Activated CD4-positive, alpha-beta T cell treated with anti-CD3 and anti-CD28 coated beads, Interleukin-2, Interleukin-6, amounts not matched to agents 100 ng/mL and 50 ng/mL, durations not matched to agents 16 hours and 8 hours (primary cell): ENCODE measurements around the gene ARRB1.
"Not testable (repeated sequence)": the region's sequence is repeated elsewhere in the genome, so short reads cannot be mapped to it uniquely, and the experiment has no call there.

Source experiments
- DNase-seq: peaks from one replicate; pipeline ENCODE4 v3.0.0-alpha.2; 2020

ARRB1 gene

GRCh38 chr11:75342966-75343870 lies 8.2 kb downstream of the ARRB1 start:
- DNase-seq: no peak

- no peak for DNase-seq
Measured at GRCh38 chr11:75342231-75342918, 9.1 kb downstream of the ARRB1 start.

- DNase-seq: no peak
Measured at GRCh38 chr11:75341612-75342011, 9.8 kb downstream of the ARRB1 start.

GRCh38 chr11:75339685-75340409 lies 11.6 kb downstream of the ARRB1 start:
- no peak for DNase-seq

- DNase-seq: no peak
Measured at GRCh38 chr11:75338516-75339208, 12.8 kb downstream of the ARRB1 start.

GRCh38 chr11:75337195-75337654 lies 14.2 kb downstream of the ARRB1 start:
- DNase-seq: no peak

GRCh38 chr11:75334976-75335375 lies 16.5 kb downstream of the ARRB1 start:
- no peak for DNase-seq

GRCh38 chr11:75334402-75334891 lies 17.0 kb downstream of the ARRB1 start:
- DNase-seq: no peak

- DNase-seq: no peak
Measured at GRCh38 chr11:75333807-75334140, 17.7 kb downstream of the ARRB1 start.

GRCh38 chr11:75333022-75333806 lies 18.2 kb downstream of the ARRB1 start:
- DNase-seq: no peak

GRCh38 chr11:75331761-75332160 lies 19.7 kb downstream of the ARRB1 start:
- DNase-seq: not testable (repeated sequence)

- not testable (repeated sequence) for DNase-seq
Measured at GRCh38 chr11:75331304-75331703, 20.2 kb downstream of the ARRB1 start.

- not testable (repeated sequence) for DNase-seq
Measured at GRCh38 chr11:75330886-75331285, 20.6 kb downstream of the ARRB1 start.

GRCh38 chr11:75330291-75330690 lies 21.2 kb downstream of the ARRB1 start:
- no peak for DNase-seq

GRCh38 chr11:75328426-75329277 lies 22.8 kb downstream of the ARRB1 start:
- peak; percentile 61 for DNase-seq

- peak; percentile 33 for DNase-seq
Measured at GRCh38 chr11:75326439-75326810, 25.0 kb downstream of the ARRB1 start.

GRCh38 chr11:75325713-75326438 lies 25.6 kb downstream of the ARRB1 start:
- peak; percentile 69 for DNase-seq

- no peak for DNase-seq
Measured at GRCh38 chr11:75324740-75325139, 26.7 kb downstream of the ARRB1 start.

- DNase-seq: no peak
Measured at GRCh38 chr11:75324189-75324588, 27.3 kb downstream of the ARRB1 start.

GRCh38 chr11:75323609-75324008 lies 27.9 kb downstream of the ARRB1 start:
- DNase-seq: no peak
